Endothelial cell of umbilical vein (primary cell): ENCODE measurements around the gene ZSCAN1. TPM values are rescaled to one million over a fixed set of nuclear protein-coding genes. Genes with fewer than 3 reads are reported as not detected.

ENCODE experiments used
- BruUV-seq: library from RNA; stranded (reverse); fragments of 400-500 nt; replicated peaks from 2 replicates; lab custom pipeline; 2021; lab: Mats Ljungman, UMichigan
- CTCF ChIA-PET: fragments of 300-600, 350-600 bp; sonication (Branson Sonifier 250); formaldehyde crosslinking; loops from one replicate; lab custom pipeline; 2021; ENCODE audit warnings: antibody characterized with exemption, inconsistent platforms; lab: Charles Lee
- POLR2A ChIA-PET: fragments of 300-600, 350-600 bp; sonication (Branson Sonifier 250); formaldehyde crosslinking; loops from one replicate; lab custom pipeline; 2021; ENCODE audit warnings: antibody characterized with exemption, inconsistent platforms; lab: Charles Lee
- DNase-seq: peaks from one replicate; pipeline ENCODE4 v3.0.0-alpha.2; 2011; ENCODE audit warnings: low read depth, low spot score
- FAIRE-seq: peaks from 2 replicates; lab custom pipeline; 2011; peaks lifted over from hg19 to GRCh38; lab: Jason Lieb, UNC
- H2AFZ ChIP-seq: 2 replicates; pipeline ENCODE4 v1.6.0; 2012; ENCODE audit warnings: low read depth, low read length, control low read depth, inconsistent platforms
- H3K27ac ChIP-seq: 2 replicates; pipeline ENCODE4 v1.5.1; 2011; ENCODE audit warnings: low read depth, mild to moderate bottlenecking, control low read depth, low read length, moderate library complexity; ENCODE audit not compliant: insufficient read depth
- H3K27me3 ChIP-seq, 2 experiments: 2 replicates each; pipeline versions ENCODE4 v1.6.0 to v1.6.1; 2011; ENCODE audit warnings: low read length in 2 of 2, mixed read lengths in 1 of 2; ENCODE audit not compliant: control insufficient read depth in 2 of 2, insufficient read depth in 2 of 2
- H3K36me3 ChIP-seq, 2 experiments: 2 replicates in 1 of 2; 3 replicates in 1 of 2; pipeline ENCODE4 v1.5.1; 2011; ENCODE audit warnings: low read length in 2 of 2, mild to moderate bottlenecking in 1 of 2, moderate library complexity in 1 of 2; ENCODE audit not compliant: control insufficient read depth in 2 of 2, insufficient read depth in 2 of 2; ENCODE audit errors: extremely low read depth in 1 of 2
- H3K4me1 ChIP-seq: 3 replicates; pipeline ENCODE4 v1.5.1; 2011; ENCODE audit warnings: mild to moderate bottlenecking, low read length; ENCODE audit not compliant: control insufficient read depth, insufficient read depth; ENCODE audit errors: extremely low read depth
- H3K4me2 ChIP-seq: 2 replicates; pipeline ENCODE4 v1.6.1; 2011; ENCODE audit warnings: low read length, control low read depth, mixed read lengths; ENCODE audit not compliant: insufficient read depth
- H3K4me3 ChIP-seq, 3 experiments: fragments of 200-600 bp in 1 of 3; sonication (generic), shearing (Covaris generic) in 1 of 3; replicated peaks in 1 of 3; 2 replicates each; pipeline ENCODE4 v1.5.1; 2011 to 2016; ENCODE audit warnings: control low read depth in 3 of 3, low read length in 3 of 3, mild to moderate bottlenecking in 2 of 3, inconsistent platforms in 1 of 3, low read depth in 1 of 3, moderate library complexity in 1 of 3; ENCODE audit not compliant: insufficient read depth in 1 of 3
- H3K79me2 ChIP-seq: 2 replicates; pipeline ENCODE4 v1.6.0; 2012; ENCODE audit warnings: low read length, inconsistent platforms; ENCODE audit not compliant: control insufficient read depth, insufficient read depth
- H3K9ac ChIP-seq: replicated peaks from 2 replicates; pipeline ENCODE3; 2011; ENCODE audit warnings: low read length, control low read depth; ENCODE audit not compliant: insufficient read depth; ENCODE audit errors: extremely low read depth
- H3K9me1 ChIP-seq: replicated peaks from 3 replicates; pipeline ENCODE4 v1.6.0; 2011; ENCODE audit warnings: mild to moderate bottlenecking, low read length; ENCODE audit not compliant: control insufficient read depth, insufficient read depth; ENCODE audit errors: extremely low read depth
- H3K9me3 ChIP-seq: replicated peaks from 2 replicates; pipeline ENCODE4 v1.5.1; 2012; ENCODE audit warnings: low read length, inconsistent platforms; ENCODE audit not compliant: control insufficient read depth, insufficient read depth
- H4K20me1 ChIP-seq: replicated peaks from 2 replicates; pipeline ENCODE3; 2011; ENCODE audit warnings: mild to moderate bottlenecking, low read length; ENCODE audit not compliant: control insufficient read depth, insufficient read depth; ENCODE audit errors: extremely low read depth
- CTCF ChIP-seq, 2 donors: IDR thresholded peaks; 1 replicate in 1 of 2; 2 replicates in 1 of 2; pipeline ENCODE4 v1.5.1; 2011; ENCODE audit warnings: low read length in 2 of 2, mild to moderate bottlenecking in 2 of 2, moderate library complexity in 2 of 2, control low read depth in 1 of 2, inconsistent platforms in 1 of 2, low read depth in 1 of 2; ENCODE audit not compliant: insufficient read depth in 1 of 2; ENCODE audit errors: extremely low read depth in 1 of 2
- EZH2 ChIP-seq: IDR thresholded peaks from 2 replicates; pipeline ENCODE4 v1.6.1; 2012; ENCODE audit warnings: borderline replicate concordance, low read depth, mild to moderate bottlenecking, moderate library complexity, low read length, inconsistent platforms; ENCODE audit not compliant: severe bottlenecking
- FOS ChIP-seq: IDR thresholded peaks from 2 replicates; pipeline ENCODE4 v1.6.1; 2011; ENCODE audit warnings: mild to moderate bottlenecking, low read length, moderate library complexity, borderline replicate concordance; ENCODE audit not compliant: insufficient read depth
- GATA2 ChIP-seq: IDR thresholded peaks from 2 replicates; pipeline ENCODE4 v1.7.0; 2011; ENCODE audit warnings: low read depth, mild to moderate bottlenecking, moderate library complexity, mixed read lengths, low read length; ENCODE audit not compliant: insufficient read length, insufficient read depth
- JUN ChIP-seq: IDR thresholded peaks from 2 replicates; pipeline ENCODE4 v1.6.1; 2011; ENCODE audit warnings: borderline replicate concordance, low read depth; ENCODE audit not compliant: insufficient read length, insufficient read depth
- MAX ChIP-seq: IDR thresholded peaks from 2 replicates; pipeline ENCODE4 v1.6.1; 2011; ENCODE audit not compliant: insufficient read depth, insufficient read length
- MYC ChIP-seq: IDR thresholded peaks from one replicate; pipeline ENCODE4 v1.6.1; 2011; ENCODE audit warnings: mild to moderate bottlenecking, low read depth, low read length
- POLR2A ChIP-seq: IDR thresholded peaks from 2 replicates; pipeline ENCODE4 v1.6.1; 2012; ENCODE audit warnings: low read depth, mild to moderate bottlenecking, control low read depth, low read length
- POLR2AphosphoS5 ChIP-seq: IDR thresholded peaks from 2 replicates; pipeline ENCODE4 v1.6.1; 2012; ENCODE audit warnings: low read depth, mild to moderate bottlenecking, control low read depth, low read length, moderate library complexity; ENCODE audit not compliant: insufficient read depth
- dilution Hi-C: fragments of 300-500 bp; cut with MboI; formaldehyde crosslinking; loops from one replicate; pipeline ENCODE4 v1.15.0; 2019; ENCODE audit warnings: low sequenced_read_pairs; ENCODE audit not compliant: extremely low pct_ligation_motif_present
- intact Hi-C: fragments of 100-400 bp; cut with micrococcal nuclease; formaldehyde crosslinking; loops from one replicate; pipeline ENCODE4 v1.10.0; 2022
- polyA plus RNA-seq, 4 experiments: library from polyadenylated mRNA; depleted of rRNA in 3 of 4; stranded (reverse) in 3 of 4; unstranded in 1 of 4; fragments of >200 nt; gene quantifications; 2 replicates each; pipeline versions ENCODE4 v1.2.1 to v1.2.3, GENCODE V29; 2011 to 2012; ENCODE audit warnings: missing spikeins in 1 of 4
- total RNA-seq: library from RNA; stranded (reverse); gene quantifications from 2 replicates; pipeline ENCODE4 v1.2.3, GENCODE V29; 2021

Gene ZSCAN1
- total and polyA plus RNA-seq, 2 donors (not counting 3 experiments of a cell fraction or from before 2014, with no cell fraction given): 0.10 TPM; not detected in 1

- Histone ChIP-seq H3K4me2 (no peak overlapping the region), H3K27me3 (no peaks in the 10 kb centered on the region), H3K9me3 (peaks cover 3% of the 10 kb centered on the region), H3K4me3 (peak overlapping the region in 1 of 3 experiments; percentile 72), H3K4me1 (no peaks in the 10 kb centered on the region), H3K9ac (no peak overlapping the region), H3K9me1 (no peaks in the 10 kb centered on the region), H2AFZ (no peak overlapping the region), H4K20me1 (no peaks in the 10 kb centered on the region), H3K36me3 (no peaks in the 10 kb centered on the region), H3K27ac (no peak overlapping the region), H3K79me2 (no peaks in the 10 kb centered on the region)
- ChIA-PET CTCF (no interaction called here), POLR2A (no interaction called here)
- intact Hi-C loops: loop anchor here (10.0 kb wide), 1 partner anchor 57 kb away; the partner anchor contains the start of gene ZNF329
- DNase-seq: no peak
- no TSS peak for BruUV-seq
- TF ChIP-seq FOS (no peak), POLR2AphosphoS5 (no peak), MYC (no peak), CTCF (IDR thresholded peaks at IDR 0.05; ENCODE audit: extremely low read depth in 1 of 2, insufficient read depth in 1 of 2, low read depth in 1 of 2, low read length in 2 of 2) (no peak), JUN (no peak), MAX (no peak), POLR2A (no peak), GATA2 (no peak), EZH2 (no peak)
- dilution Hi-C loops: no loop called here
- FAIRE-seq: no peak
Observed at GRCh38 chr19:58097349-58097748, 63.5 kb downstream of the ZSCAN1 start.
